Left renal pelvis (tissue), 4 donors: ENCODE results near the gene PRSS58. TPM values are rescaled to one million over a fixed set of nuclear protein-coding genes. Genes with fewer than 3 reads are reported as not detected.

Experiments used
- DNase-seq, 4 donors: peaks; one replicate each; pipeline ENCODE4 v3.0.0-alpha.2; 2013; ENCODE audit warnings: low read depth in 4 of 4, low spot score in 3 of 4
- polyA plus RNA-seq, 4 donors: library from polyadenylated mRNA; unstranded; fragments of 120-200 nt; gene quantifications; one replicate each; pipeline ENCODE4 v1.2.1, GENCODE V29; 2013; ENCODE audit not compliant: insufficient read length in 4 of 4

Gene PRSS58
- polyA plus RNA-seq, 4 donors: not detected

- DNase-seq: no peak
These were observed 29.2 kb downstream of the PRSS58 start for GRCh38 chr7:142228537-142229104.

Other genes starting within 250 kb of the PRSS58 start
- under 1 TPM; 0.20 to 0.57 (median 0.54) TPM for gene MGAM2, start 146.3 kb downstream of the PRSS58 start, polyA plus RNA-seq